ENCODE results near the gene DPEP2. TPM values are rescaled to one million over a fixed set of nuclear protein-coding genes. Genes with fewer than 3 reads are reported as not detected.

Gene DPEP2
- total RNA-seq, 1 donor from 2014 or later: not detected

Other genes starting within 250 kb of the DPEP2 start
- 24.0 to 26.8 TPM (median 24.5 TPM) in 3 replicates for gene RANBP10, start 192.9 kb downstream of the DPEP2 start, total RNA-seq
- 4.4 to 4.8 TPM (median 4.4 TPM) in 3 replicates for gene TSNAXIP1, start 192.6 kb downstream of the DPEP2 start, total RNA-seq
- gene THAP11, start 157.2 kb downstream of the DPEP2 start, total RNA-seq: 27.6 to 28.6 TPM (median 28.1 TPM) in 3 replicates
- gene NUTF2, start 152.6 kb downstream of the DPEP2 start, total RNA-seq: 130 to 141 TPM (median 132 TPM) in 3 replicates
- 71.5 to 73.8 TPM (median 73.8 TPM) in 3 replicates for gene CENPT, start 151.8 kb downstream of the DPEP2 start, total RNA-seq
- 71.7 to 83.4 TPM (median 80.2 TPM) in 3 replicates for gene EDC4, start 126.4 kb downstream of the DPEP2 start, total RNA-seq
- gene NRN1L, start 114.6 kb downstream of the DPEP2 start, total RNA-seq: 0.66 to 0.99 TPM in 2 of 3 replicates, not detected in the other
- 41.5 to 44.5 TPM (median 43.3 TPM) in 3 replicates for gene PSKH1, start 106.2 kb downstream of the DPEP2 start, total RNA-seq
- 1.00 to 1.5 TPM (median 1.4 TPM) in 3 replicates for gene CTRL, start 67.6 kb downstream of the DPEP2 start, total RNA-seq
- gene PSMB10, start 62.6 kb downstream of the DPEP2 start, total RNA-seq: 14.0 to 17.2 TPM (median 16.7 TPM) in 3 replicates
- 68.5 to 73.8 TPM (median 68.8 TPM) in 3 replicates for gene LCAT, start 55.4 kb downstream of the DPEP2 start, total RNA-seq
- gene SLC12A4, start 30.8 kb downstream of the DPEP2 start, total RNA-seq: 129 to 155 TPM (median 140 TPM) in 3 replicates
- gene DPEP3, start 19.0 kb downstream of the DPEP2 start, total RNA-seq: not detected in 3 replicates
- gene DPEP2NB, start 16.4 kb upstream of the DPEP2 start, total RNA-seq: not detected in 3 replicates
- 11.8 to 12.5 TPM (median 11.9 TPM) in 3 replicates for gene DDX28, start 23.7 kb upstream of the DPEP2 start, total RNA-seq
- 18.1 to 20.8 TPM (median 19.4 TPM) in 3 replicates for gene DUS2, start 23.8 kb upstream of the DPEP2 start, total RNA-seq
- gene NFATC3, start 85.9 kb upstream of the DPEP2 start, total RNA-seq: 47.3 to 51.8 TPM (median 51.3 TPM) in 3 replicates
- gene ESRP2, start 236.6 kb upstream of the DPEP2 start, total RNA-seq: 32.4 to 34.7 TPM (median 33.6 TPM) in 3 replicates
- 19.4 to 19.9 TPM (median 19.8 TPM) in 3 replicates for gene PLA2G15, start 245.9 kb upstream of the DPEP2 start, total RNA-seq